ENCODE measurements around the gene ARHGAP45.
"Not testable (repeated sequence)": the region's sequence is repeated elsewhere in the genome, so short reads cannot be mapped to it uniquely, and the experiment has no call there.

Gene ARHGAP45

GRCh38 chr19:1066748-1067340, at the start of gene ARHGAP45:
Gene ARHGAP45 (plus strand): TSS chr19:1067167. CDS start chr19:1067406, 239 bp downstream.
- no peak for DNase-seq

GRCh38 chr19:1017906-1018305, 49.1 kb upstream of the ARHGAP45 start:
- DNase-seq, result no peak

- DNase-seq, result no peak
Observed at GRCh38 chr19:1018393-1018792, 48.6 kb upstream of the ARHGAP45 start.

- DNase-seq, result no peak
Observed at GRCh38 chr19:1018932-1019615, 47.9 kb upstream of the ARHGAP45 start.

- DNase-seq, result no peak
Observed at GRCh38 chr19:1019616-1019961, 47.4 kb upstream of the ARHGAP45 start.

GRCh38 chr19:1019980-1020867, 46.7 kb upstream of the ARHGAP45 start:
- DNase-seq, result no peak

GRCh38 chr19:1020868-1021425, 46.0 kb upstream of the ARHGAP45 start, which contains the start of gene TMEM259:
Gene TMEM259 (minus strand): TSS chr19:1021123. CDS start chr19:1020996, 127 bp downstream.
- peak; percentile 96 to 98 for DNase-seq

GRCh38 chr19:1023883-1024188, 43.1 kb upstream of the ARHGAP45 start:
- DNase-seq, result not testable (repeated sequence)

GRCh38 chr19:1025080-1025479, 41.9 kb upstream of the ARHGAP45 start:
- not testable (repeated sequence) for DNase-seq

- DNase-seq, result peak in 1 of 2 experiments; percentile 21
Observed at GRCh38 chr19:1025960-1026782, 40.8 kb upstream of the ARHGAP45 start, which contains the start of gene CNN2. Gene CNN2 (plus strand): TSS chr19:1026608. CDS start chr19:1026662, 54 bp downstream.

- no peak for DNase-seq
Observed at GRCh38 chr19:1026783-1027649, 40.0 kb upstream of the ARHGAP45 start.

GRCh38 chr19:1027650-1028061, 39.3 kb upstream of the ARHGAP45 start:
- no peak for DNase-seq

GRCh38 chr19:1028062-1028926, 38.7 kb upstream of the ARHGAP45 start:
- peak; percentile 44 to 51 for DNase-seq

GRCh38 chr19:1032264-1032867, 34.6 kb upstream of the ARHGAP45 start:
- DNase-seq, result no peak

- no peak for DNase-seq
Observed at GRCh38 chr19:1035998-1036621, 30.9 kb upstream of the ARHGAP45 start.

GRCh38 chr19:1037621-1038064, 29.3 kb upstream of the ARHGAP45 start:
- no peak for DNase-seq

GRCh38 chr19:1038978-1039645, 27.9 kb upstream of the ARHGAP45 start:
- no peak for DNase-seq

GRCh38 chr19:1039646-1040475, 27.1 kb upstream of the ARHGAP45 start, which contains the start of gene ABCA7:
Gene ABCA7 (plus strand): TSS chr19:1040107. CDS start chr19:1041362, 1,255 bp downstream.
- DNase-seq, result peak; percentile 97 to 98
